Neural progenitor cell (in vitro differentiated cells): ENCODE data around the gene NAV1. TPM values are rescaled to one million over a fixed set of nuclear protein-coding genes. Genes with fewer than 3 reads are reported as not detected.

Experiments used
- DNase-seq: peaks from one replicate; pipeline ENCODE4 v3.0.0-alpha.2; 2016; ENCODE audit warnings: low spot score
- H2AFZ ChIP-seq: fragments of 200-600 bp; sonication (generic); replicated peaks from 2 replicates; pipeline ENCODE4 v1.6.1; 2016; ENCODE audit warnings: antibody characterized with exemption
- H3F3A ChIP-seq: fragments of 200-600 bp; sonication (generic); 2 replicates; pipeline ENCODE4 v1.6.1; 2016; ENCODE audit warnings: antibody characterized with exemption, low read depth
- H3K27ac ChIP-seq: fragments of 200-600 bp; sonication (generic); 2 replicates; pipeline ENCODE4 v1.5.1; 2016; ENCODE audit warnings: mild to moderate bottlenecking
- H3K27me3 ChIP-seq: fragments of 200-600 bp; sonication (generic); 2 replicates; pipeline ENCODE4 v1.6.1; 2016; ENCODE audit warnings: mild to moderate bottlenecking, moderate library complexity
- H3K36me3 ChIP-seq: fragments of 200-600 bp; sonication (generic); 2 replicates; pipeline ENCODE4 v1.5.1; 2016
- H3K4me1 ChIP-seq: fragments of 200-600 bp; sonication (generic); 2 replicates; pipeline ENCODE4 v1.6.1; 2016; ENCODE audit warnings: mixed run types
- H3K4me2 ChIP-seq: fragments of 200-600 bp; sonication (generic); 2 replicates; pipeline ENCODE4 v1.6.1; 2016
- H3K4me3 ChIP-seq: fragments of 200-600 bp; sonication (generic); 2 replicates; pipeline ENCODE4 v1.5.1; 2016
- H3K79me2 ChIP-seq: fragments of 200-600 bp; sonication (generic); 2 replicates; pipeline ENCODE4 v1.6.1; 2016; ENCODE audit warnings: low read depth
- H3K9ac ChIP-seq: fragments of 200-600 bp; sonication (generic); 2 replicates; pipeline ENCODE4 v1.6.1; 2016
- H3K9me3 ChIP-seq: fragments of 200-600 bp; sonication (generic); 2 replicates; pipeline ENCODE4 v1.5.1; 2016; ENCODE audit warnings: low read depth
- H4K20me1 ChIP-seq: fragments of 200-600 bp; sonication (generic); 2 replicates; pipeline ENCODE4 v1.6.1; 2016; ENCODE audit warnings: low read depth
- H3K27ac Mint-ChIP-seq: 3 replicates; pipeline ENCODE4 v1.8.0; 2021; ENCODE audit warnings: mixed read lengths
- H3K27me3 Mint-ChIP-seq: 2 replicates; pipeline ENCODE4 v1.8.0; 2022; ENCODE audit warnings: low read depth, mild to moderate bottlenecking, inconsistent platforms, moderate library complexity, mixed read lengths; ENCODE audit not compliant: insufficient read depth
- H3K36me3 Mint-ChIP-seq: 3 replicates; pipeline ENCODE4 v1.8.0; 2021; ENCODE audit warnings: mixed read lengths
- H3K4me1 Mint-ChIP-seq: 3 replicates; pipeline ENCODE4 v1.8.0; 2021; ENCODE audit warnings: mixed read lengths
- H3K4me3 Mint-ChIP-seq: 3 replicates; pipeline ENCODE4 v1.8.0; 2021; ENCODE audit warnings: mild to moderate bottlenecking, moderate library complexity, mixed read lengths
- H3K9me3 Mint-ChIP-seq: 3 replicates; pipeline ENCODE4 v1.8.0; 2020; ENCODE audit warnings: mixed read lengths
- CTCF ChIP-seq: fragments of 200-600 bp; sonication (generic); IDR thresholded peaks from 2 replicates; pipeline ENCODE4 v1.5.1; 2017; ENCODE audit warnings: antibody characterized with exemption, mild to moderate bottlenecking
- EZH2 ChIP-seq: fragments of 200-600 bp; sonication (generic); IDR thresholded peaks from 2 replicates; pipeline ENCODE4 v1.6.1; 2017; ENCODE audit warnings: antibody characterized with exemption, mild to moderate bottlenecking, moderate library complexity
- EZH2phosphoT487 ChIP-seq: fragments of 200-600 bp; sonication (generic); IDR thresholded peaks from 2 replicates; pipeline ENCODE4 v1.6.1; 2017; ENCODE audit warnings: antibody characterized with exemption
- total RNA-seq: library from RNA; depleted of rRNA; stranded (reverse); fragments of >200 nt; gene quantifications from 2 replicates; pipeline ENCODE4 v1.2.3, GENCODE V29; 2015; ENCODE audit warnings: low replicate concordance

The NAV1 gene
- total RNA-seq, 1 donor from 2014 or later: 60.7 TPM

- H2AFZ ChIP-seq: no peak overlapping the region
- Mint-ChIP-seq H3K4me3 (no peak overlapping the region), H3K4me1 (peaks cover 7% of the 10 kb centered on the region), H3K9me3 (peaks cover 1% of the 10 kb centered on the region), H3K27me3 (peaks cover 2% of the 10 kb centered on the region), H3K27ac (no peak overlapping the region), H3K36me3 (no peaks in the 10 kb centered on the region)
- DNase-seq: no peak
- no peaks in the 10 kb centered on the region for H3K79me2 ChIP-seq
- H3K4me3 ChIP-seq: no peak overlapping the region
- no peak overlapping the region for H3K9ac ChIP-seq
- H4K20me1 ChIP-seq: no peaks in the 10 kb centered on the region
- no peaks in the 10 kb centered on the region for H3K36me3 ChIP-seq
- no peaks in the 10 kb centered on the region for H3K27me3 ChIP-seq
- TF ChIP-seq CTCF (no peak), EZH2phosphoT487 (no peak), EZH2 (no peak)
- no peaks in the 10 kb centered on the region for H3K9me3 ChIP-seq
- H3K4me1 ChIP-seq: peaks cover 20% of the 10 kb centered on the region
- H3K27ac ChIP-seq: no peak overlapping the region
- peak overlapping the region; percentile 53 for H3K4me2 ChIP-seq
- peaks cover 21% of the 10 kb centered on the region for H3F3A ChIP-seq
These were observed 44.7 kb downstream of the NAV1 start for GRCh38 chr1:201583663-201584062.

- no peaks in the 10 kb centered on the region for H3K36me3 Mint-ChIP-seq
- peaks cover 7% of the 10 kb centered on the region for H3K4me1 Mint-ChIP-seq
- no peaks in the 10 kb centered on the region for H3K36me3 ChIP-seq
- no peaks in the 10 kb centered on the region for H3K27me3 ChIP-seq
- H3K4me2 ChIP-seq: no peak overlapping the region
- no peak overlapping the region for H3K27ac ChIP-seq
- H3K27ac Mint-ChIP-seq: no peak overlapping the region
- H3K9me3 Mint-ChIP-seq: no peaks in the 10 kb centered on the region
- H3K4me1 ChIP-seq: peaks cover 20% of the 10 kb centered on the region
- H3K4me3 ChIP-seq: no peak overlapping the region
- peaks cover 21% of the 10 kb centered on the region for H3F3A ChIP-seq
- H3K4me3 Mint-ChIP-seq: no peak overlapping the region
- no peaks in the 10 kb centered on the region for H3K79me2 ChIP-seq
- TF ChIP-seq EZH2: no peak
- no peak for TF ChIP-seq EZH2phosphoT487
- TF ChIP-seq CTCF: no peak
- H3K9ac ChIP-seq: no peak overlapping the region
- DNase-seq: no peak
- no peaks in the 10 kb centered on the region for H3K9me3 ChIP-seq
- no peaks in the 10 kb centered on the region for H4K20me1 ChIP-seq
- no peak overlapping the region for H2AFZ ChIP-seq
- peaks cover 2% of the 10 kb centered on the region for H3K27me3 Mint-ChIP-seq
These were observed 45.7 kb downstream of the NAV1 start for GRCh38 chr1:201584471-201585092.

- Histone ChIP-seq H3K9ac (no peak overlapping the region), H3K27me3 (no peaks in the 10 kb centered on the region), H3K4me2 (no peak overlapping the region), H3K4me1 (peaks cover 20% of the 10 kb centered on the region), H3K9me3 (no peaks in the 10 kb centered on the region), H2AFZ (no peak overlapping the region), H3K4me3 (no peak overlapping the region), H3K36me3 (no peaks in the 10 kb centered on the region), H4K20me1 (no peaks in the 10 kb centered on the region), H3K79me2 (no peaks in the 10 kb centered on the region), H3F3A (peaks cover 21% of the 10 kb centered on the region), H3K27ac (no peak overlapping the region)
- no peaks in the 10 kb centered on the region for H3K36me3 Mint-ChIP-seq
- no peak for DNase-seq
- H3K27me3 Mint-ChIP-seq: peaks cover 2% of the 10 kb centered on the region
- no peak overlapping the region for H3K27ac Mint-ChIP-seq
- no peaks in the 10 kb centered on the region for H3K9me3 Mint-ChIP-seq
- TF ChIP-seq EZH2 (no peak), EZH2phosphoT487 (no peak), CTCF (no peak)
- peaks cover 7% of the 10 kb centered on the region for H3K4me1 Mint-ChIP-seq
- no peak overlapping the region for H3K4me3 Mint-ChIP-seq
These were observed 46.2 kb downstream of the NAV1 start for GRCh38 chr1:201585093-201585483.
